Measurements from ENCODE around the gene CDH1.

- no peak for TF ChIP-seq POLR2A (IDR thresholded peaks at IDR 0.05; ENCODE audit: low read length)
- TF ChIP-seq GATA1 (IDR thresholded peaks at IDR 0.05; ENCODE audit: low read depth, low read length): no peak
Observed at GRCh38 chr16:68806422-68806821, 69.3 kb downstream of the CDH1 start.

Data from erythroblast (primary cell).